HepG2 (cell line): ENCODE measurements around the gene PRKCZ. TPM values are rescaled to one million over a fixed set of nuclear protein-coding genes. Genes with fewer than 3 reads are reported as not detected.

Experiments
- AKAP8 ChIP-seq: sonication (generic); formaldehyde crosslinking; IDR thresholded peaks from 2 replicates; pipeline ENCODE4 v1.5.1; 2020; ENCODE audit warnings: mild to moderate bottlenecking, missing genetic modification reagents
- ATM ChIP-seq: fragments of 450-650 bp; IDR thresholded peaks from 2 replicates; pipeline ENCODE4 v1.7.1; 2017; ENCODE audit warnings: mild to moderate bottlenecking, borderline replicate concordance
- DNMT3B ChIP-seq: conservative IDR thresholded peaks from 2 replicates; pipeline ENCODE4 v1.6.1; 2016; ENCODE audit warnings: missing biosample characterization, control low read depth
- ERF ChIP-seq: IDR thresholded peaks from 2 replicates; pipeline ENCODE4 v1.6.1; 2018; ENCODE audit warnings: missing biosample characterization, missing genetic modification reagents
- GATA4 ChIP-seq: sonication (generic); IDR thresholded peaks from 2 replicates; pipeline ENCODE4 v1.6.1; 2016; ENCODE audit warnings: antibody characterized with exemption, low read depth, borderline replicate concordance
- GRHL1 ChIP-seq: sonication (generic); formaldehyde crosslinking; conservative IDR thresholded peaks from 2 replicates; pipeline ENCODE4 v1.8.0; 2022; ENCODE audit warnings: missing genetic modification reagents
- HMGXB3 ChIP-seq: sonication (generic); formaldehyde crosslinking; IDR thresholded peaks from 2 replicates; pipeline ENCODE4 v1.4.0; 2020; ENCODE audit warnings: missing genetic modification reagents, borderline replicate concordance
- JARID2 ChIP-seq: sonication (generic); formaldehyde crosslinking; IDR thresholded peaks from 2 replicates; pipeline ENCODE4 v1.8.1; 2023; ENCODE audit warnings: missing genetic modification reagents, inconsistent platforms; ENCODE audit not compliant: insufficient replicate concordance
- LBX2 ChIP-seq: sonication (generic); formaldehyde crosslinking; IDR thresholded peaks from 2 replicates; pipeline ENCODE4 v1.5.0; 2020; ENCODE audit warnings: missing genetic modification reagents, mild to moderate bottlenecking, borderline replicate concordance
- NFKBIZ ChIP-seq: IDR thresholded peaks from 2 replicates; pipeline ENCODE4 v1.6.1; 2018; ENCODE audit warnings: missing genetic modification reagents, missing compliant biosample characterization
- POLR2G ChIP-seq: fragments of 200-400 bp; formaldehyde crosslinking; IDR thresholded peaks from 2 replicates; pipeline ENCODE4 v1.6.1; 2018; ENCODE audit warnings: mild to moderate bottlenecking, low read depth, low read length, moderate library complexity
- SAFB2 ChIP-seq: sonication (generic); formaldehyde crosslinking; IDR thresholded peaks from 2 replicates; pipeline ENCODE4 v1.5.1; 2020; ENCODE audit warnings: missing genetic modification reagents, low read depth, mild to moderate bottlenecking, borderline replicate concordance
- SMAD9 ChIP-seq: sonication (generic); formaldehyde crosslinking; IDR thresholded peaks from 2 replicates; pipeline ENCODE4 v1.5.1; 2020; ENCODE audit warnings: mild to moderate bottlenecking, missing genetic modification reagents
- ZNF121 ChIP-seq: sonication (generic); formaldehyde crosslinking; IDR thresholded peaks from 2 replicates; pipeline ENCODE4 v1.5.0; 2020; ENCODE audit warnings: mild to moderate bottlenecking, missing genetic modification reagents
- ZNF496 ChIP-seq: sonication (generic); formaldehyde crosslinking; IDR thresholded peaks from 2 replicates; pipeline ENCODE4 v1.8.1; 2023; ENCODE audit warnings: mild to moderate bottlenecking, moderate library complexity, missing genetic modification reagents; ENCODE audit not compliant: insufficient replicate concordance
- ZNF691 ChIP-seq: sonication (generic); formaldehyde crosslinking; IDR thresholded peaks from 2 replicates; pipeline ENCODE4 v1.4.0; 2020; ENCODE audit warnings: missing genetic modification reagents, low read depth, mild to moderate bottlenecking, borderline replicate concordance
- ZNF878 ChIP-seq: sonication (generic); formaldehyde crosslinking; IDR thresholded peaks from 2 replicates; pipeline ENCODE4 v1.8.1; 2023; ENCODE audit warnings: mild to moderate bottlenecking, missing genetic modification reagents, moderate library complexity
- polyA plus RNA-seq, 8 experiments: library from polyadenylated mRNA; depleted of rRNA in 3 of 8; stranded (reverse) in 7 of 8; unstranded in 1 of 8; fragments of >200 nt; fragmentation: Illumina TruSeq in 4 of 8; extraction: Trizol in 4 of 8; gene quantifications; 2 replicates each; pipeline versions ENCODE4 v1.2.1 to v1.2.3, GENCODE V29; 2011 to 2016; ENCODE audit warnings: low read depth in 4 of 8, missing spikeins in 1 of 8, mixed read lengths in 1 of 8; ENCODE audit not compliant: insufficient read depth in 1 of 8
- total RNA-seq, 5 experiments: library from RNA; depleted of rRNA; stranded (reverse); fragments of >200 nt; fragmentation: Illumina TruSeq; extraction: Trizol; gene quantifications; 2 replicates each; pipeline ENCODE4 v1.2.3, GENCODE V29; 2016; ENCODE audit warnings: low read depth in 1 of 5
- TF ChIP-seq, protein P1 (sequence below): sonication (generic); formaldehyde crosslinking; IDR thresholded peaks from 2 replicates; pipeline ENCODE4 v1.9.0; 2021; ENCODE audit warnings: missing genetic modification reagents, borderline replicate concordance

The PRKCZ gene
- total and polyA plus RNA-seq, 2 of the 13 experiments (the other 11 are each of a cell fraction or from before 2014, with no cell fraction given), result 34.7 to 85.2 TPM

- peak; percentile 37; the same call in 1 of the 2 replicates for TF ChIP-seq HMGXB3 (CRISPR knock-in tag)
- no peak for TF ChIP-seq JARID2 (CRISPR knock-in tag)
- 0 out of 2 replicates have a peak, but pooled peaks have one; percentile 24 for TF ChIP-seq ZNF691
- no peak for TF ChIP-seq ATM
- no peak for TF ChIP-seq GATA4
- no peak for TF ChIP-seq GRHL1 (CRISPR knock-in tag)
- TF ChIP-seq ERF (CRISPR knock-in tag), result peak; percentile 83
- no peak for TF ChIP-seq ZNF121 (CRISPR knock-in tag)
- TF ChIP-seq DNMT3B (CRISPR knock-in tag), result peak; percentile 76; the same call in 1 of the 2 replicates
- 0 out of 2 replicates have a peak, but pooled peaks have one; percentile 57 for TF ChIP-seq NFKBIZ
- TF ChIP-seq ZNF878 (CRISPR knock-in tag), result peak; percentile 60; the same call in 1 of the 2 replicates
- TF ChIP-seq, protein P1, sequence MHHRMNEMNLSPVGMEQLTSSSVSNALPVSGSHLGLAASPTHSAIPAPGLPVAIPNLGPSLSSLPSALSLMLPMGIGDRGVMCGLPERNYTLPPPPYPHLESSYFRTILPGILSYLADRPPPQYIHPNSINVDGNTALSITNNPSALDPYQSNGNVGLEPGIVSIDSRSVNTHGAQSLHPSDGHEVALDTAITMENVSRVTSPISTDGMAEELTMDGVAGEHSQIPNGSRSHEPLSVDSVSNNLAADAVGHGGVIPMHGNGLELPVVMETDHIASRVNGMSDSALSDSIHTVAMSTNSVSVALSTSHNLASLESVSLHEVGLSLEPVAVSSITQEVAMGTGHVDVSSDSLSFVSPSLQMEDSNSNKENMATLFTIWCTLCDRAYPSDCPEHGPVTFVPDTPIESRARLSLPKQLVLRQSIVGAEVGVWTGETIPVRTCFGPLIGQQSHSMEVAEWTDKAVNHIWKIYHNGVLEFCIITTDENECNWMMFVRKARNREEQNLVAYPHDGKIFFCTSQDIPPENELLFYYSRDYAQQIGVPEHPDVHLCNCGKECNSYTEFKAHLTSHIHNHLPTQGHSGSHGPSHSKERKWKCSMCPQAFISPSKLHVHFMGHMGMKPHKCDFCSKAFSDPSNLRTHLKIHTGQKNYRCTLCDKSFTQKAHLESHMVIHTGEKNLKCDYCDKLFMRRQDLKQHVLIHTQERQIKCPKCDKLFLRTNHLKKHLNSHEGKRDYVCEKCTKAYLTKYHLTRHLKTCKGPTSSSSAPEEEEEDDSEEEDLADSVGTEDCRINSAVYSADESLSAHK (CRISPR knock-in tag), result no peak
- TF ChIP-seq SMAD9 (CRISPR knock-in tag), result no peak
- peak; percentile 36; the same call in 1 of the 2 replicates for TF ChIP-seq POLR2G
- no peak for TF ChIP-seq ZNF496
- 0 out of 2 replicates have a peak, but pooled peaks have one; percentile 23 for TF ChIP-seq AKAP8 (CRISPR knock-in tag)
- TF ChIP-seq LBX2 (CRISPR knock-in tag), result peak; percentile 21; the same call in 1 of the 2 replicates
- 0 out of 2 replicates have a peak, but pooled peaks have one; percentile 24 for TF ChIP-seq SAFB2 (CRISPR knock-in tag)
Observed at GRCh38 chr1:2233997-2234761, 184.0 kb downstream of the PRKCZ start (continued).
